ENCODE measurements around the gene TAF3.
"Not testable (repeated sequence)": the region's sequence is repeated elsewhere in the genome, so short reads cannot be mapped to it uniquely, and the experiment has no call there.

TAF3 gene

DNA sequence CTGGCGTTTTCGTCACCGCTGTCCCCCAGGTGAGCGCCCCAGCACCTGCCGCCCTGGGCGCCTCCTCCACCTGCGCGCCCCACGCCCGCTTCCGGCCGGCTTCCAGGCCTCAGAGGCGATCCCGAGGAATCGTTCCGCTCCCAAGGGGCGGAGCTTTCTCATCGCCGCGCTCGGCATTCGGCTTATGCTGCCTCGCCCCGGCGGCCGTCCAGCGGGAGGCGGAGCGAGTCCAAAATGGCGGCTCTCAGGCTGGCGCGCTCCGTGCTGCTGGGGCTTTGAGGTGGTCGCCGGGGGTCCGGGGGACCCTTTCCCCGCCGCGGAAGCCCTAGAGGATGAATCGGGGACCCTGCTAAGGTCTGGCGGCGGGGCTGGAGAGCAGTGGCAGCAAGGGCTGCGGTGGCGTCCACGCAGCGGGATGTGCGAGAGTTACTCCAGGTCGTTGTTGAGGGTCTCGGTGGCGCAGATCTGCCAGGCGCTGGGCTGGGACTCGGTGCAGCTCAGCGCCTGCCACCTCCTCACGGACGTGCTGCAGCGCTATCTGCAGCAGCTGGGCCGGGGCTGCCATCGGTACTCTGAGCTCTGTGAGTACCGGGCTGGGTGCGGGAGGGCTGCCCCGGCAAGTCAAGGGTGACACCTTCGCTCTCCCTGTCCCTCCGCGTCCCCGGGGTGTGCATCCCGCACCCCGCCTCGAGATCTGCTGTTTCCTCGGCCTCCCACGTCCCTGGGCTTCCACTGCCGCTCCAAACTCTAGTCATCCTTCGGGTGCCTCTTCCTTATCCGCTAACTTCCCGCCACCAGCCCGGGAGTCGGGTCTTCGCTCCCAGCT is at the start of gene TAF3:
TAF3 (plus strand) TSS at position 211 of the 826 bp plus-strand sequence; CDS start at position 416, 205 bp downstream.
- peak; percentile 36 for DNase-seq (ENCODE audit: low read depth)
- H3K4me3 ChIP-seq (ENCODE audit: low read depth, low read length), result peak within 1 kb of the TSS; percentile 92

DNA sequence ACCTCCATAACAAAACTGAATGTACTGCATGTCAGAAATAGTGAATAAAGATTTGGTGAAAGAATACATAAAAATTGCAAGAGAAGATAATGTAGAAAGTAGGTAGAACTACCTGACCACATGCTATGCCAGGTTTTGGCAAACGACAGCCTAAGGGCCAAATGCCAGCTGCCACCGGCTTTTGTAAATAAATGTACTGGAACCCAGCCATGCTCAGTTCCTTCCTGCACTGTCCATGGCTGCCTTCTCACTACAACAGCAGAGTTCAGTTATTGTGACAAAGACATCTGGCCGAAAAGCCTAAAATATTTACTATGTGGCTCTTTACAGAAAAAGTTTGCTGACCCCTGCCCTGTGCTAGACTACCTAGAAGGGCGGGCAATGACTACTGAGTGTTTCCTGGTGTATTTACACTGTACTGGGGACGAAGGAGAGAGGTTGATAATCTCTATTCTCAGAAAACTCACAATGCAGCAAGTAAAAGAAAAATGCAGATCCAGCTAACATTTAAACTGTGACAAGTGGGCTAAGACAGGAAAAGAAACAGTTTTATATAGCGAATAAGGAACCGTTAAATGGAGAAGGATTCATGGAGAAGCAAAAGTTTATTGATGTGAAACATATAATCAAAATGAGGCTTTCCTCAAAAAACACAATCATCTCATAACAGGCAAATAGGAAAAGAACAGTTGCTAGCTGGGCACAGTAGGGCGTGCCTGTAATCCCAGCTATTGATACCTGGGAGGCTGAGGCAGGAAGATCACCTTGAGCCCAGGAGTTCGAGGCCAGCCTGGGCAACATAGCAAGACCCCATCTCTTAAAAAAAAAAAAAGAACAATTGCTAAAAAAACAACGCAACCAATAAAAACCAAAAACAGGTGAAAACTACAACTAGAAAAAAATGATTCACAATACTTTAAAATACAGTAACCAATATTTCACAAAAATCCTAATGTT is 44.2 kb upstream of the TAF3 start:
- no peak for DNase-seq (ENCODE audit: low read depth)
- H3K4me3 ChIP-seq (ENCODE audit: low read depth, low read length), result no peak overlapping the region

- no peak for DNase-seq (ENCODE audit: low read depth)
Measured at GRCh38 chr10:7776777-7777176, 41.5 kb upstream of the TAF3 start.

DNA sequence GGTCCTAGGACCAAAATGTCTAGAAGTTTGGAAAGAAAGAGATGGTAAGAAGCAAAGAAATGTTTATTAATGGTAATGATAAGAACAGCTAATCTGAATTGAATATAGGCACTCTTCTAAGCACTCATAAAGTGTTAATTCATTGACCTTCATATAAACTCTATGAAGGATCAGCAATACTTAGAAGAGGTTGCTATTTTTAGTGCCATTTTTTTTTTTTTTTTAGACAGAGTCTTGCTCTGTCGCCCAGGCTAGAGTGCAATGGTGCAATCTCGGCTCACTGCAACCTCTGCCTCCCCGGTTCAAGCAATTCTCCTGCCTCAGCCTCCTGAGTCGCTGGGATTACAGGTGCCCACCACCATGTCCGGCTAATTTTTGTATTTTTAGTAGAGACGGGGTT is 36.1 kb upstream of the TAF3 start:
- not testable (repeated sequence) for DNase-seq (ENCODE audit: low read depth)

More at GRCh38 chr10:7776777-7777176, 41.5 kb upstream of the TAF3 start:
- H3K4me3 ChIP-seq (ENCODE audit: low read depth, low read length), result no peak overlapping the region

GRCh38 chr10:7786430-7786829 is 31.9 kb upstream of the TAF3 start:
- peak overlapping the region; percentile 98 for H3K4me3 ChIP-seq (ENCODE audit: low read depth, low read length)
- no peak for DNase-seq (ENCODE audit: low read depth)

More for the DNA sequence above, 36.1 kb upstream of the TAF3 start:
- H3K4me3 ChIP-seq (ENCODE audit: low read depth, low read length), result not testable (repeated sequence)

- no peak for DNase-seq (ENCODE audit: low read depth)
- H3K4me3 ChIP-seq (ENCODE audit: low read depth, low read length), result peak overlapping the region; percentile 98
Measured at GRCh38 chr10:7787150-7787856, 31.0 kb upstream of the TAF3 start.

DNA sequence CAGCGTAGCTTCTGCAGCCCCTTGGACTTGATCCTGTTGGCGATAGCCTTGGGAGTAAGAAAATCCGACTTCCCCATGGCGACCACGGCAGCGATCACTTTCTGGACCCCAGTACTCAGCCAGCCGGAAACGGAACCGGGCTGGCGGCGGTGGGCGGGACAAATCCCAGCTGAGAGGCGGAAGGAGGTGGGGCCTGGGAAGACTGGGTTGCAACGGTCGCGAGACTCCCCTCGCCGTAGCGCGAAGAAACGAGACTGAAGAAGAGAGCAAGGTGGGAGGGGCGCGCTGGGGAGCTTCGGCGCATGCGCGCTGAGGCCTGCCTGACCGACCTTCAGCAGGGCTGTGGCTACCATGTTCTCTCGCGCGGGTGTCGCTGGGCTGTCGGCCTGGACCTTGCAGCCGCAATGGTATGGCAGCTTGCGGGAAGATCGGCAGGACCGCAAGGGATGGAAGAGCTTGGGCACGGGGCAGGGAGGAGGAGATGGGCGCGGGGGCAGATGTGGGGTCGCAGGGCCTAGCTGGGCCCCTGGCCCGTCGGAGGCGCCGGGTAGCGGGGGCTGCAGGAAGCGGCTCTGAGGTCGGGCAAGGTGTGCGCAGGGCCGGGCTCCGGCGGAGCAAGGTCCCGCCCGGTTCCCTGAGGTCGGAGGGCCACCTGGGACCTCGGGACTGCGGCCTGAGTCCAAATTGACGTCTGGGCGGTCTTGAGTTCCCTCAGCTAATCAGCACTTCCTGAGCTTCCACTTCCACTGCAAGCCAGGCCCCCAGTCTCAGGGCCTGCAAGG is 30.3 kb upstream of the TAF3 start, which contains the start of the genes ATP5F1C and KIN:
ATP5F1C (plus strand) TSS at position 321 of the 782 bp plus-strand sequence; CDS start at position 352, 31 bp downstream.
KIN (minus strand) TSS at position 137 of the 782 bp plus-strand sequence; CDS start at position 77, 60 bp downstream.
- DNase-seq (ENCODE audit: low read depth), result peak; percentile 86
- H3K4me3 ChIP-seq (ENCODE audit: low read depth, low read length), result peak within 1 kb of the TSS; percentile 98

- no peak for DNase-seq (ENCODE audit: low read depth)
Measured at GRCh38 chr10:7788639-7789286, 29.5 kb upstream of the TAF3 start.

GRCh38 chr10:7789390-7789789 is 28.9 kb upstream of the TAF3 start:
- no peak for DNase-seq (ENCODE audit: low read depth)
- peak overlapping the region; percentile 98 for H3K4me3 ChIP-seq (ENCODE audit: low read depth, low read length)

More at GRCh38 chr10:7788639-7789286, 29.5 kb upstream of the TAF3 start:
- peak overlapping the region; percentile 98 for H3K4me3 ChIP-seq (ENCODE audit: low read depth, low read length)

DNA sequence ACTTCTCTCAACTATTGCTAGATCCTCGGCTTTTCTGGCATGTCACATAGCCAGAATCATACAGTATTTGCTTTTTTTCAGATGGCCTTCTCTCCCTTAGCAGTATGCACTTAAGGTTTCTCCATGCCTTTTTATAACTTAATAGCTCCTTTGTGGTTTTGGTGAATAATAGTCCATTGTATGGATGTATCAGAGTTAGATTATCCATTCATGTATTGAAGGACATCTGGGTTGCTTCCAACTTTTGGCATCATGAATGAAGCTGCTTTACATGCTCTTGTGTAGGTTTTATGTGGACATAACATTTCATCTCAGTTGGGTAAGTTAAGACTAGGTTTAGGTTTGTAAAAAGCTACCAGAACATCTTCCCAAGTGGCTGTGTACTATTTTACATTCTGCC is 25.8 kb upstream of the TAF3 start:
- H3K4me3 ChIP-seq (ENCODE audit: low read depth, low read length), result no peak overlapping the region
- DNase-seq (ENCODE audit: low read depth), result no peak

- no peak for DNase-seq (ENCODE audit: low read depth)
Measured at GRCh38 chr10:7794251-7795026, 23.9 kb upstream of the TAF3 start.

GRCh38 chr10:7795605-7796004 is 22.7 kb upstream of the TAF3 start:
- no peak overlapping the region for H3K4me3 ChIP-seq (ENCODE audit: low read depth, low read length)
- no peak for DNase-seq (ENCODE audit: low read depth)

More at GRCh38 chr10:7794251-7795026, 23.9 kb upstream of the TAF3 start:
- H3K4me3 ChIP-seq (ENCODE audit: low read depth, low read length), result no peak overlapping the region

DNA sequence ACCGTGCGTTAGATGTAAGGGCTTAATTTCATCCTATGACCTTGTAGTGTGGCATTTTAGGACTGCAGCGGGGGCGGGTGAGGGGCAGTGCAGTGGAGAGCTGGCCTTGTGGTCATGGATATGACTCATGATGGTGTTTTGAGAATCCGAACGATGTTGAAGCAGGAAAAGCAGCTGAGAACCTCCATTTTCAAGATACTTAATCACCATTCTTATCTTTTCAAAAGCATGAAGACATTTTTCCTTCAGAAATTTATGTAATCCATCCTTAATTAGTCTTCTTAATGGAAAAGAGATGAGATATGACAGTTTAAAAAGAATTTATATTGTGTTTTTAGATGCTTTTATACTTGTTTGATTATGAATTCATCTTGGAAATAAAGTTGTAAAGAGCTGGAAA is 20.7 kb upstream of the TAF3 start:
- no peak overlapping the region for H3K4me3 ChIP-seq (ENCODE audit: low read depth, low read length)
- peak; percentile 84 for DNase-seq (ENCODE audit: low read depth)

- no peak overlapping the region for H3K4me3 ChIP-seq (ENCODE audit: low read depth, low read length)
- DNase-seq (ENCODE audit: low read depth), result no peak
Measured at GRCh38 chr10:7802606-7803005, 15.7 kb upstream of the TAF3 start.

GRCh38 chr10:7804216-7804615 is 14.1 kb upstream of the TAF3 start:
- no peak for DNase-seq (ENCODE audit: low read depth)
- H3K4me3 ChIP-seq (ENCODE audit: low read depth, low read length), result no peak overlapping the region

DNA sequence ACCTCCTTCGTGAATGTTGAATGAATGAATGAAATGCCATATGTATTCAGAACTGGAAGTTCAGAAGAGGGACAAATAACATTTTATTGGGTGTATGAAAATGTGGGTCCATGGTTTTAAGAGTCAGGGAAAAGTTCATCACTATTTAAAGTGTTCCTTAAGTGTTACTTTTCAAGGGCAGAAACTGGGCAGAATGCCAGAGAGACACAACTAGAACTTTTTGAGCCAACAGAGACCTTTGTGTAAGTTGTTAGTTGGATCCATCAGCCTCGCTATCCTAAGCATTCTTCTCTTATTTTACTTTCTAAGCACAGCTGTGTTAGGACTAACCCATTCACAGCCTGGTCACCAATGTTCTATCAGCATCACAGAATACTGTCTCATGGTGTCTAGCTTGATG is 13.6 kb upstream of the TAF3 start:
- H3K4me3 ChIP-seq (ENCODE audit: low read depth, low read length), result no peak overlapping the region
- DNase-seq (ENCODE audit: low read depth), result no peak

- DNase-seq (ENCODE audit: low read depth), result no peak
- H3K4me3 ChIP-seq (ENCODE audit: low read depth, low read length), result no peak overlapping the region
Measured at GRCh38 chr10:7808686-7809267, 9.5 kb upstream of the TAF3 start.

All from skeletal muscle cell (primary cell).